GM18870 (cell line): ENCODE measurements around the gene P2RX3.
"Not testable (repeated sequence)": the region's sequence is repeated elsewhere in the genome, so short reads cannot be mapped to it uniquely, and the experiment has no call there.

Source experiments
- ATAC-seq: cut with Tn5 transposase; IDR thresholded peaks from one replicate; pipeline ENCODE4 v1.9.1; 2021; ENCODE audit warnings: moderate library complexity; ENCODE audit not compliant: unreplicated experiment

P2RX3 gene

DNA sequence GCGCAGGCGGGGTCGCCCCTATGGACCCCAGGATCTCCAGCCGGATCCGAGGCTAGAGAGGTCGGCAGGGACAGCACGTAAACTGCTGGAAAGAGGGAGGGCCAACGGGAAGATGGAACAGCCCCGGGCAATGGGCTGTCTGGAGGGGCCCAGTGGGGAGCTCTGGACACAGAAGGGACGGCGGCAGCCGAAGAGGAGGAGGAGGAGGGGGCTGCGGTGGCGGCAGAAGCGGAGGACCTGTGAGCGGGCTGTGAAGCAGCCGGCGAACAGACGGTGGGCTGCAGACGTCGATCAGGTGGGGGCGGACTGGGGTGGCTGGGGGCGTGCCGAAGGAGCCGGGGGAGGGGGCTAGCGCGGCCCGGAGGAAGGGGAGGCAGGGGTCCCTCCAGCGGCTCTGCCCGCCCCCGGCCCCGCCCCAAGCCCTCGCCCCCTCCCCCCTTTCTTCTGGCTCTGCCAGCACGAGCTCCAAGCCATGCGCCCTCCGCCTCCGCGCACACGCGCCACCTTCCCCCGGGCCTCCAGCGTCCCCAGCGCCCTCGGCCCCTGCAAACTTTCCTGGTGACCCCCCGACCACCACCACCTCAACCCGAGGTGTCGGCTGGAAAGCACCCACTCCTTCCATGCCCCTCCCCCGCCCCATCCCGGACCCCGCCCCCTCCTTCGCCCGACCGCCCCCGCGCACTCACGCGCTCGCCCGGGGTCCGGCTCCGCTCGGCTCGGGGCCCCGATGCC lies 13.8 kb upstream of the P2RX3 start:
- no peak for ATAC-seq

DNA sequence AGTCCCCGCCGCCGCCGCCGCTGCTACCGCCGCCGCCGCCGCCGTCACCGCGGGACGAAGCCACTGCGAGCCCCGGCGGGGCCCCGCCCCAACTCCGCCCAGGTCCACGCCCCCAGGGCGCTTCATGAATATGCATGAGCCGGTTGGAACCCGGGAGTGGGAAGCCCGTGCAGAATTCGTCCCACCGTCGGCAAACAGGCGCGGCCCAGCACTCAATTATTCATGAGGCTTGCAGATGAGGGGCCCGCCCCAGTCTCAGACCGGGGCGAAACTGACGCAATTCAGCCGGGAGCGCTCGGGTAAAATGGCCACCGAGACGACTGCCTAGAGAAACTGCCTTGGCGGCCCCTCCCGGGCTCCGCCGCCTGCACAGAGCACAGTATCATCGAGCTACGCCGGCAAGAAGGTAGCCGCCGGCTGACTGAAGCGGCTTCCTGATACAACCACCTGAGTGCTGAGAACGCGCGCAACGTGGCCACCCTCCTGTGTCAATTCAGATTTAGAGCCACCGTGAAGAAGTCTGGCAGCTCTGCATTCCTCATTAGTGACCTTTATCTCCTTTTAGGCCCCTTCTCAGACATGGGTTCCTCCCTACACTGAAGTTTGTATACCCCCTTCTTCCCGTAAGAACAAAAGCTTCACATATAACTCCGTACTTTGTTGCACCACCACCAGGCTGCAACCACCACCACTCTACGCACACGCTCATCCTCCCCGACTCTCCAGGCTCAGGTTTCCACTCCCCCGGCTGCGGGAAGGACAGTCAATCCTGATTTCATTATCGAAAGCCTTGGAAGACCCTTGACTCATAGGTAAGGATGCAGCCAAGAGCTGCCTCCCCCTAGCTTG lies 13.0 kb upstream of the P2RX3 start, which contains the start of gene TNKS1BP1:
Gene TNKS1BP1, minus strand, starts transcription at position 67 of the 849 bp plus-strand sequence. CDS start 3,067 bp downstream, outside the sequence.
- ATAC-seq: peak; percentile 87

DNA sequence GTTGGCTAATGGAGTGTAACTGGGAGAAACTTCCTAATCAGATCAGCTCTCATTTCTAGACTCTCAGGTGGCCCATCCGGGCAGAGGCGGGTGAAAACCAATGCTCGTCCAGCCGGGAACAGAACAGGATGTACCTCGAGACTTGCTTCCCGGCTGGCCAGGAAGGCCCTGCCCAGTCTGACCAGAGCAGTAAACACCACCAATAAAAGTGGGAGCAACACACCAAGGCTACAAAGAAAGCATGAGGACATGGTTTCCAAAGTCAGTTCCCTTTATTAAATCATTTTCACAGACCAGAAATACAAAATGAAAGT lies 12.5 kb upstream of the P2RX3 start:
- ATAC-seq: peak; percentile 6

DNA sequence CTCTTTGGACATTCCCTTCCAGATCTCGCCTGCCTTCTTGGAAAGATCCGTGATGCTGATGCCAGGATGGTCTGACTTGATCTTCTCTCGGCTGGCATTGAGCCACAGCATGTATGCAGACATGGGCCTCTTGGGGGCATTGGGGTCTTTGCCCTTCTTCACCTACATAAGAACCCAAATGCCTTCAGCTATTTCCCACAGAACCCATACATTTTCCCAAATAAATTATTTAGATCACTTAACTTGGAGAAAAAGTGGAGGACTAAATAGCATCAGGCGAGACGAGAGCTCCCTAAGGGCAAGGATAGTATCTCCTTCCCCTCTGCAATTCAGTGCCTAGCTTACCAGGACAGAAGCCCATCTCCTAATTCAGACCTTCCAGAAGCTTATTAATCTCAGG lies 10.4 kb upstream of the P2RX3 start:
- no peak for ATAC-seq

DNA sequence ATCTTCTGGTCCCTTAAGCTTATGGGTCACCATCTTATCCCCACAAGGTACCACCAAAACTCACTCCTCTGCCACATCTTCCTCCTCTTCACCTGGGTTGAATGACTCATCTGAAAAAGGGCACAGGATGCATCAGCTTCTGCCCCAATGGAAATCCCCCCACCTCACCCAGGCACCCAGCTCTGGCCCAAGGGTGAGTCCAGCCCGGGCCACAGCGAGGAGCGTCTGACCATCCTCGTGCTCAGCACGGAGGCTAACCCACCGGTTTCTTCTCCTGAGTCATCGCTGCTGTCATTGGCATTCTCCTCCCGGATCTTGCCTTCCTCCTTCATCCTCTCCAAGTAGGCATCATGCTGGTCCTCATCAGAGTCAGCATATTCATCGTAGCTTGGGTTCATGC lies 8.1 kb upstream of the P2RX3 start:
- ATAC-seq: no peak

GRCh38 chr11:57331720-57332119 lies 6.4 kb upstream of the P2RX3 start:
- no peak for ATAC-seq

DNA sequence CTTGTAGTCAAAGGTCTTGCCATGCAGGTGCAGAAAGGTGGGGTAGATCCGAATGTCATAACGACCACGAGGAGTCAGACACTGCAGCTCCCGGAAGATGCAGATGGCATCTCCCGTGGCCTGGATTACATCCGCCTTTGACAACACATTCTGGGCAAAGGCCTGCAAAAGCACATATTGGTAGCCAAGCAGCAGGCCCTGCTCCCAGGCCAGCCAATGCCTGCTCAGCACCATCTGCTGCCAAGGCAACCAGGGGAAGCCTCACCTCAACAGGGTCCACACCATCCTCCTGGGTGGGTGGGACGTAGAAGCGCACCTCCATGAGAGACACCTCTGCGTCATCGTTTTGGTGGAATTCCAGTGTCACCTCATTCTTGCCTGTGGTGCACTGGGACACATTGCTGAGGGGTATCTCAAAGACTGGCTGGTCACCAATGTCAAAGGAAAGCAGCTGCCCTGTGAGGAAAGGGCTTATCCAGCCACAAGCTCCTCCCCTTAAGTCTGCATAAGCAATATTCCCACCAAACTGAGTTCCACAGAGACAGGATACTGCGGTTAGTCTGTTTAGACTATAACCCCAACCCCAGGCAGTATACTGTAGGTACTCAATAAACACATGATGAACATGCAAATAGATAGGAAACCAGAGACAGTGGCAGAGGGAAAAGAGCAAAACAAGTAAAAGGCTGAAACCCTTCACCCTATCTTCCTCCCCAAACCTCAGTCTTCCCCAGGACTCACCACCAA lies 5.3 kb upstream of the P2RX3 start:
- ATAC-seq: no peak

DNA sequence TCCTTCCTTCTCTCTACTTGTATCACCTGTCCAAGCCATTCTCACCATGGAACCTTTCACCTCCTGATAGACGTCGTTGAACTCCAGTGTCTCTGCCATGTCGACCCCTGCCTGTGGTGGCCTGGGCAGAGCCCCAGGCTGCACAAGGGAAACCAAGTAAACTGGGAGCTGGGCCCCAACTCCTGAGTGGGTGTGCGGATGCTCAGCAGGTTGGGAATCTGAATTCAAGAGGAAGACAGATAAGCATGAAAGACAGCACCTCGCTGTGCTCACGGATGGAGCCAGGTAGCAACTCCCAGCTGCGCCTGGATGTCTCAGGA lies 3.2 kb upstream of the P2RX3 start:
- no peak for ATAC-seq

- ATAC-seq: peak; percentile 89
Measured at GRCh38 chr11:57335343-57336110, 2.6 kb upstream of the P2RX3 start, which contains the start of gene SSRP1. SSRP1 (minus strand) TSS chr11:57335892; CDS start chr11:57335121, 771 bp downstream.

- ATAC-seq: no peak
Measured at GRCh38 chr11:57336111-57336666, 2.0 kb upstream of the P2RX3 start.

DNA sequence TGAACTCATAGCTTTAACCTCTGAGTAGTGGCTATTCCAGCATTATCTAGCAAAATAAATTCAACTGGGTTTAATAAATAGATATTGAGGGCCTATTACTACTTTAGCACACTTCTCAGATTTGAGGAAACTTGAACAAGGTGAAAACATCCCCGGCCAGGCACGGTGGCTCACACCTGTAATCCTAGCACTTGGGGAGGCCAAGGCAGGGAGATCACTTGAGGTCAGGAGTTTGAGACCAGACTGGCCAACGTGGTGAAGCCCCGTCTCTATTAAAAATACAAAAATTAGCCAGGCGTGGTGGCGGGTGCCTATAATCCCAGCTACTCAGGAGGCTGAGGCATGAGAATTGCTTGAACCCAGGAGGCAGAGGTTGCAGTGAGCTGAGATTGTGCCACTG lies 1.3 kb upstream of the P2RX3 start:
- not testable (repeated sequence) for ATAC-seq

DNA sequence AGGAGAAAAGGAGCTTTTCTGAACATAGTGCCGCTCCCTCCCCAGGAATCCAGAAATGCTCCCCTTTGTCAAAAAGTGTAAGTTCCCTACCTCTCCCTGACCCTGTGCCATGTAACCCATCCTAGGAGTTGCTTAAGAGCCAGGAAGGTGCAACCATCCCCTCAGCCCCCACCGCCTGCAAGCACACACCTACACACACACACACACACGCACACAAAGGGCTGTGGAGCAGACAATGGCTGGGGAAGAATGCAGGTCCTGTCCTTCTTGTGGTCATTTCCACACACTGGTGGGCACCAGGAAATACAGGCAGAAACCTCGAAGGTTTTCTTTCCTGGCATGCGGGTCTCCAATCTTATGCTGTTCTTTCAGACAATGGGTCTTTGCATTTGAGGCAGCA lies 1.2 kb downstream of the P2RX3 start:
- no peak for ATAC-seq

GRCh38 chr11:57340039-57340615 lies 2.0 kb downstream of the P2RX3 start:
- ATAC-seq: no peak

DNA sequence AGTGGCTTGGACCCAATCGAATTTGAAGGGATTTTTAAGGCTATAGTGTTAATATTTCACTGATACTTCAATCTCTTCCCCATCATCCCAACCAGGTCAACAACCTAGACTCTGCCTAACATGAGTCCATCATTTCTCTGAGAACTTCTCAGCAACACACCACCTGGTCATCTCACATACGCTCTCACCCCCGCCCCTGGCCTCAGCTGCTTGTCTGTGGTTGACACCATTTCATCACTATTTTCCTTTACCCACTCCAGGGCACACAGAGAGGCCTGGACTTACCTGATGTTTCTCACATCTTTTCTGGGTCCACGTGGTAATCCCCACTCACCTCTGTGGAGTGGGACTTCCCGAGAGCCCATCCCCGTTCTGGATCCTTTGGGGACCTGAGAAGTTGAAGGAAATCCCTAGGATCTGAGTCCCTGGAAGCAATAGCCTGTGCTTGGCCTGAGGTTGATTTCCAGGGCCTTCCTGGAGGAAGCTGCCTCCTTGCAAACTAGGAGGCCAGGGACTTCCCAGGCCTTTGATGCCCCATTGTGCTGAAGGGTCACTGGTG lies 3.2 kb downstream of the P2RX3 start:
- ATAC-seq: no peak

DNA sequence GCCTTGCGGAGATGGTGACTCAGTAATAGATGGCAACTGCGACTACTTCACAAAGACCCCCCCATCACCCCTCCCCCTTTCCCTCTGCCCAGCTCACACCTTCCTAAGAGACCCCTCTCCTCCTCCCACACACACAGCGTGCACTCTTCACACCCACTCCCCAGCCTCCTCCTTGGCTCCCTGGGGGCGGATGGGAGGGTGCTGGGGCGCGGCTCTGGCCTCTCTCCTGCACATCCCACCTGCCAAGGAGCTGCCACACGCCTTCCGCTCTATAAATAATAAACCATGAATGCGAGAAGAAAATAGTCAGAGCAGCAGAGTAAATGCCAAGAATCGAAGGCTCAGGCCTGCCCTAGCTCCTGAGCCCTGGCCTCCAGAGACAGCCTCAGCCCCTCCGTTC lies 4.5 kb downstream of the P2RX3 start:
- ATAC-seq: no peak

DNA sequence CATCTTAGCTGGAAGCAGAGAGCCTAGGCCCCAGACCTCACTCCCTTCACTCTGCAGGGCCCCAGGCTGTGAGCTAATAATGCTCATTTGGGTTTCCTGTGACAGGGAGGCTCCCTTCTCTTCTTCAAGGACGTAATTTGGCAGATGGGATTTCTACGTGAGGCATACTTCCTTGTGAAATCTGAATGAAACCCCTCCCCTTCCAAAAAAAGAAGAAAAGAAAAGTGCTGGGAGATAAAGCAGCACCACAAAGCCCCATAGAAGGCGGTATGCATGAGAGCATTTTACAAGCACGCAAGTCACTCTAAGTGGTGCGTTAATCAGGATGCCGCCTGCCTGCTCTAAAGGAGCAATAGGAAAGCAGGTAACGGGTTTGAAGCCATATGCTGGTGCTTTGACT lies 5.7 kb downstream of the P2RX3 start:
- ATAC-seq: no peak

- no peak for ATAC-seq
Measured at GRCh38 chr11:57344826-57345225, 6.7 kb downstream of the P2RX3 start.

- peak; percentile 60 for ATAC-seq
Measured at GRCh38 chr11:57345555-57346211, 7.5 kb downstream of the P2RX3 start.

GRCh38 chr11:57347336-57347735 lies 9.2 kb downstream of the P2RX3 start:
- no peak for ATAC-seq
